ENCODE measurements around the gene SLC16A14.

Gene SLC16A14

DNA sequence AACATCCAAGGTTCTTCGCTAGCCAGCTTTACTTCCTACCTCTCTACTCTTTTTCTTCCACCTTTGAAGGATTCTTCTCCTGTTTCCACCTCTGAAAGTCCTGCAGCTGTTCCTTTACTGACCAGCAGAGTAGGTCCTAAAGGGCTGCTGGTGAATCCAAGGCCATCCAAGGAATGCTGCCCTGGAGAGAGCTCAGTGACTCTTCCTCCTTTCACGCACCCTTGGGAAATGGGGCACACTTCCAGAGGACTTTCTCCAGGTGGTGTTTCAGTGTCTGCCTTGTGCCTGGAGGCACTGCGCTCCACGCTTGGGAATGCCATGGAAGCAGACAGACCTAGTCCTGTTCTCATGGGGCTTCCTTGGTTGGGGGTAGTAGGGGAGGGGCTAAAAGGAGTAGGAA lies 45.4 kb downstream of the SLC16A14 start:
- ATAC-seq, result no peak
- TF ChIP-seq ESRRG (CRISPR knock-in tag; IDR thresholded peaks at IDR 0.05) (no peak), ZFP30 (CRISPR knock-in tag; IDR thresholded peaks at IDR 0.05) (no peak), ZFP3 (CRISPR knock-in tag; IDR thresholded peaks at IDR 0.05) (no peak), ZNF70 (CRISPR knock-in tag; IDR thresholded peaks at IDR 0.05) (no peak), TCF4 (CRISPR knock-in tag; IDR thresholded peaks at IDR 0.05; ENCODE audit: borderline replicate concordance) (no peak), RARB (CRISPR knock-in tag; IDR thresholded peaks at IDR 0.05) (no peak), ZNF8 (CRISPR knock-in tag; IDR thresholded peaks at IDR 0.05) (no peak), CSDC2 (CRISPR knock-in tag; IDR thresholded peaks at IDR 0.05) (no peak), ARNTL (CRISPR knock-in tag; IDR thresholded peaks at IDR 0.05; ENCODE audit: borderline replicate concordance, low read depth) (no peak), PPARA (CRISPR knock-in tag; IDR thresholded peaks at IDR 0.05; ENCODE audit: borderline replicate concordance) (no peak), ISL1 (CRISPR knock-in tag; IDR thresholded peaks at IDR 0.05) (no peak)
- TF ChIP-seq, protein P1, sequence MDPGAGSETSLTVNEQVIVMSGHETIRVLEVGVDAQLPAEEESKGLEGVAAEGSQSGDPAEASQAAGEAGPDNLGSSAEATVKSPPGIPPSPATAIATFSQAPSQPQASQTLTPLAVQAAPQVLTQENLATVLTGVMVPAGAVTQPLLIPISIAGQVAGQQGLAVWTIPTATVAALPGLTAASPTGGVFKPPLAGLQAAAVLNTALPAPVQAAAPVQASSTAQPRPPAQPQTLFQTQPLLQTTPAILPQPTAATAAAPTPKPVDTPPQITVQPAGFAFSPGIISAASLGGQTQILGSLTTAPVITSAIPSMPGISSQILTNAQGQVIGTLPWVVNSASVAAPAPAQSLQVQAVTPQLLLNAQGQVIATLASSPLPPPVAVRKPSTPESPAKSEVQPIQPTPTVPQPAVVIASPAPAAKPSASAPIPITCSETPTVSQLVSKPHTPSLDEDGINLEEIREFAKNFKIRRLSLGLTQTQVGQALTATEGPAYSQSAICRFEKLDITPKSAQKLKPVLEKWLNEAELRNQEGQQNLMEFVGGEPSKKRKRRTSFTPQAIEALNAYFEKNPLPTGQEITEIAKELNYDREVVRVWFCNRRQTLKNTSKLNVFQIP (CRISPR knock-in tag; IDR thresholded peaks at IDR 0.05; ENCODE audit: borderline replicate concordance, low read depth), result no peak
- TF ChIP-seq, protein P2, sequence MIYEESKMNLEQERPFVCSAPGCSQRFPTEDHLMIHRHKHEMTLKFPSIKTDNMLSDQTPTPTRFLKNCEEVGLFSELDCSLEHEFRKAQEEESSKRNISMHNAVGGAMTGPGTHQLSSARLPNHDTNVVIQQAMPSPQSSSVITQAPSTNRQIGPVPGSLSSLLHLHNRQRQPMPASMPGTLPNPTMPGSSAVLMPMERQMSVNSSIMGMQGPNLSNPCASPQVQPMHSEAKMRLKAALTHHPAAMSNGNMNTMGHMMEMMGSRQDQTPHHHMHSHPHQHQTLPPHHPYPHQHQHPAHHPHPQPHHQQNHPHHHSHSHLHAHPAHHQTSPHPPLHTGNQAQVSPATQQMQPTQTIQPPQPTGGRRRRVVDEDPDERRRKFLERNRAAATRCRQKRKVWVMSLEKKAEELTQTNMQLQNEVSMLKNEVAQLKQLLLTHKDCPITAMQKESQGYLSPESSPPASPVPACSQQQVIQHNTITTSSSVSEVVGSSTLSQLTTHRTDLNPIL (CRISPR knock-in tag; IDR thresholded peaks at IDR 0.05; ENCODE audit: low read depth), result no peak
- TF ChIP-seq, protein P3, sequence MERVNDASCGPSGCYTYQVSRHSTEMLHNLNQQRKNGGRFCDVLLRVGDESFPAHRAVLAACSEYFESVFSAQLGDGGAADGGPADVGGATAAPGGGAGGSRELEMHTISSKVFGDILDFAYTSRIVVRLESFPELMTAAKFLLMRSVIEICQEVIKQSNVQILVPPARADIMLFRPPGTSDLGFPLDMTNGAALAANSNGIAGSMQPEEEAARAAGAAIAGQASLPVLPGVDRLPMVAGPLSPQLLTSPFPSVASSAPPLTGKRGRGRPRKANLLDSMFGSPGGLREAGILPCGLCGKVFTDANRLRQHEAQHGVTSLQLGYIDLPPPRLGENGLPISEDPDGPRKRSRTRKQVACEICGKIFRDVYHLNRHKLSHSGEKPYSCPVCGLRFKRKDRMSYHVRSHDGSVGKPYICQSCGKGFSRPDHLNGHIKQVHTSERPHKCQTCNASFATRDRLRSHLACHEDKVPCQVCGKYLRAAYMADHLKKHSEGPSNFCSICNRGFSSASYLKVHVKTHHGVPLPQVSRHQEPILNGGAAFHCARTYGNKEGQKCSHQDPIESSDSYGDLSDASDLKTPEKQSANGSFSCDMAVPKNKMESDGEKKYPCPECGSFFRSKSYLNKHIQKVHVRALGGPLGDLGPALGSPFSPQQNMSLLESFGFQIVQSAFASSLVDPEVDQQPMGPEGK (CRISPR knock-in tag; IDR thresholded peaks at IDR 0.05; ENCODE audit: borderline replicate concordance), result no peak
- TF ChIP-seq, protein P4, sequence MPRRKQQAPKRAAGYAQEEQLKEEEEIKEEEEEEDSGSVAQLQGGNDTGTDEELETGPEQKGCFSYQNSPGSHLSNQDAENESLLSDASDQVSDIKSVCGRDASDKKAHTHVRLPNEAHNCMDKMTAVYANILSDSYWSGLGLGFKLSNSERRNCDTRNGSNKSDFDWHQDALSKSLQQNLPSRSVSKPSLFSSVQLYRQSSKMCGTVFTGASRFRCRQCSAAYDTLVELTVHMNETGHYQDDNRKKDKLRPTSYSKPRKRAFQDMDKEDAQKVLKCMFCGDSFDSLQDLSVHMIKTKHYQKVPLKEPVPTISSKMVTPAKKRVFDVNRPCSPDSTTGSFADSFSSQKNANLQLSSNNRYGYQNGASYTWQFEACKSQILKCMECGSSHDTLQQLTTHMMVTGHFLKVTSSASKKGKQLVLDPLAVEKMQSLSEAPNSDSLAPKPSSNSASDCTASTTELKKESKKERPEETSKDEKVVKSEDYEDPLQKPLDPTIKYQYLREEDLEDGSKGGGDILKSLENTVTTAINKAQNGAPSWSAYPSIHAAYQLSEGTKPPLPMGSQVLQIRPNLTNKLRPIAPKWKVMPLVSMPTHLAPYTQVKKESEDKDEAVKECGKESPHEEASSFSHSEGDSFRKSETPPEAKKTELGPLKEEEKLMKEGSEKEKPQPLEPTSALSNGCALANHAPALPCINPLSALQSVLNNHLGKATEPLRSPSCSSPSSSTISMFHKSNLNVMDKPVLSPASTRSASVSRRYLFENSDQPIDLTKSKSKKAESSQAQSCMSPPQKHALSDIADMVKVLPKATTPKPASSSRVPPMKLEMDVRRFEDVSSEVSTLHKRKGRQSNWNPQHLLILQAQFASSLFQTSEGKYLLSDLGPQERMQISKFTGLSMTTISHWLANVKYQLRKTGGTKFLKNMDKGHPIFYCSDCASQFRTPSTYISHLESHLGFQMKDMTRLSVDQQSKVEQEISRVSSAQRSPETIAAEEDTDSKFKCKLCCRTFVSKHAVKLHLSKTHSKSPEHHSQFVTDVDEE (CRISPR knock-in tag; IDR thresholded peaks at IDR 0.05), result no peak
- TF ChIP-seq, protein P5, sequence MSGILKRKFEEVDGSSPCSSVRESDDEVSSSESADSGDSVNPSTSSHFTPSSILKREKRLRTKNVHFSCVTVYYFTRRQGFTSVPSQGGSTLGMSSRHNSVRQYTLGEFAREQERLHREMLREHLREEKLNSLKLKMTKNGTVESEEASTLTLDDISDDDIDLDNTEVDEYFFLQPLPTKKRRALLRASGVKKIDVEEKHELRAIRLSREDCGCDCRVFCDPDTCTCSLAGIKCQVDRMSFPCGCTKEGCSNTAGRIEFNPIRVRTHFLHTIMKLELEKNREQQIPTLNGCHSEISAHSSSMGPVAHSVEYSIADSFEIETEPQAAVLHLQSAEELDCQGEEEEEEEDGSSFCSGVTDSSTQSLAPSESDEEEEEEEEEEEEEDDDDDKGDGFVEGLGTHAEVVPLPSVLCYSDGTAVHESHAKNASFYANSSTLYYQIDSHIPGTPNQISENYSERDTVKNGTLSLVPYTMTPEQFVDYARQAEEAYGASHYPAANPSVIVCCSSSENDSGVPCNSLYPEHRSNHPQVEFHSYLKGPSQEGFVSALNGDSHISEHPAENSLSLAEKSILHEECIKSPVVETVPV (CRISPR knock-in tag; IDR thresholded peaks at IDR 0.05), result no peak

DNA sequence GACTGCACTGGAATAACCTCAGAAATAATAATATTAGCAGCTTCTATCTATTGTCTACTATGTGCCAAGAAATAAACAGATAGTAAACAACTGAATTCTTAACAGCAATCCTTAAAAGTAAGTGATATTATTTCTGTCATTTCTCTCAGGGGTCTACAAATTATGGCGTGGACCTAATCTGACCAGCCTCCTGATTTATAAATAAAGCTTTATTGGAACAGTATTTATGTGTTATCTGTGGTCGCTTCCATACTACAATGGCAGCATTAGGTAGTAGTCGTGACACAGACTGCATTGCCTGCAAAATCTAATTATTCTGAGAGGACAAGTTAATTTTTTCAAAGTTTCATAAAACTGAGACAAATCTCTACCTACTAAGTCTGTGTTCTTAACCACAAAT lies 49.0 kb downstream of the SLC16A14 start:
- ATAC-seq, result no peak
- TF ChIP-seq, protein P3 (CRISPR knock-in tag; IDR thresholded peaks at IDR 0.05; ENCODE audit: borderline replicate concordance), result no peak

DNA sequence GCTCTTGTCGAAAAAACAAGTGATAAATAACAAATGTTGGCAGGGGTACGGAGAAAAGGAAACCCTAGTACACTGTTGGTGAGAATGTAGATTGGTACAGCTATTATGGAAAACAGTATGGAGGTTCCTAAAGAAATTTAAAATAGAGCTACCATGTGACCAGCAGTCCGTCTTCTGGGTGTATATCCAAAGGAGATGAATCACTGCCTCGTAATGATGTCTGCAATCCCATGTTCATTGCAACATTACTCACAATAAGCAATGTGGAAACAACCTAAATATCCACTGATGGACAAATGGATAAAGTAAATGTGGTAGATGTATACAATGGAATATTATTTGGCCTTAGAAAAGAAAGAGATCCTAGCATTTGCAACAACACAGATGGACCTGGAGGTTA lies 50.6 kb downstream of the SLC16A14 start:
- ATAC-seq, result no peak
- TF ChIP-seq TCF4 (CRISPR knock-in tag; IDR thresholded peaks at IDR 0.05; ENCODE audit: borderline replicate concordance), result no peak
- TF ChIP-seq, protein P1 (CRISPR knock-in tag; IDR thresholded peaks at IDR 0.05; ENCODE audit: borderline replicate concordance, low read depth), result no peak
- TF ChIP-seq, protein P5 (CRISPR knock-in tag; IDR thresholded peaks at IDR 0.05), result no peak
- no peak for TF ChIP-seq RARB (CRISPR knock-in tag; IDR thresholded peaks at IDR 0.05)
- TF ChIP-seq, protein P2 (CRISPR knock-in tag; IDR thresholded peaks at IDR 0.05; ENCODE audit: low read depth), result no peak
- TF ChIP-seq SNAI2 (CRISPR knock-in tag; IDR thresholded peaks at IDR 0.05), result no peak
- TF ChIP-seq ZFP30 (CRISPR knock-in tag; IDR thresholded peaks at IDR 0.05), result no peak
- TF ChIP-seq ZNF70 (CRISPR knock-in tag; IDR thresholded peaks at IDR 0.05), result no peak
- TF ChIP-seq ZNF8 (CRISPR knock-in tag; IDR thresholded peaks at IDR 0.05), result no peak
- TF ChIP-seq ARNTL (CRISPR knock-in tag; IDR thresholded peaks at IDR 0.05; ENCODE audit: borderline replicate concordance, low read depth), result no peak
- no peak for TF ChIP-seq ZFP3 (CRISPR knock-in tag; IDR thresholded peaks at IDR 0.05)
- no peak for TF ChIP-seq BACH2 (CRISPR knock-in tag; IDR thresholded peaks at IDR 0.05; ENCODE audit: borderline replicate concordance)
- no peak for TF ChIP-seq PPARA (CRISPR knock-in tag; IDR thresholded peaks at IDR 0.05; ENCODE audit: borderline replicate concordance)
- no peak for TF ChIP-seq GLIS3 (CRISPR knock-in tag; IDR thresholded peaks at IDR 0.05)
